ENCODE data around the gene SYCN. TPM values are rescaled to one million over a fixed set of nuclear protein-coding genes. Genes with fewer than 3 reads are reported as not detected.

SYCN gene
- total and polyA plus RNA-seq, 9 donors, result 1.2 to 2.4 TPM; not detected in 7

DNA sequence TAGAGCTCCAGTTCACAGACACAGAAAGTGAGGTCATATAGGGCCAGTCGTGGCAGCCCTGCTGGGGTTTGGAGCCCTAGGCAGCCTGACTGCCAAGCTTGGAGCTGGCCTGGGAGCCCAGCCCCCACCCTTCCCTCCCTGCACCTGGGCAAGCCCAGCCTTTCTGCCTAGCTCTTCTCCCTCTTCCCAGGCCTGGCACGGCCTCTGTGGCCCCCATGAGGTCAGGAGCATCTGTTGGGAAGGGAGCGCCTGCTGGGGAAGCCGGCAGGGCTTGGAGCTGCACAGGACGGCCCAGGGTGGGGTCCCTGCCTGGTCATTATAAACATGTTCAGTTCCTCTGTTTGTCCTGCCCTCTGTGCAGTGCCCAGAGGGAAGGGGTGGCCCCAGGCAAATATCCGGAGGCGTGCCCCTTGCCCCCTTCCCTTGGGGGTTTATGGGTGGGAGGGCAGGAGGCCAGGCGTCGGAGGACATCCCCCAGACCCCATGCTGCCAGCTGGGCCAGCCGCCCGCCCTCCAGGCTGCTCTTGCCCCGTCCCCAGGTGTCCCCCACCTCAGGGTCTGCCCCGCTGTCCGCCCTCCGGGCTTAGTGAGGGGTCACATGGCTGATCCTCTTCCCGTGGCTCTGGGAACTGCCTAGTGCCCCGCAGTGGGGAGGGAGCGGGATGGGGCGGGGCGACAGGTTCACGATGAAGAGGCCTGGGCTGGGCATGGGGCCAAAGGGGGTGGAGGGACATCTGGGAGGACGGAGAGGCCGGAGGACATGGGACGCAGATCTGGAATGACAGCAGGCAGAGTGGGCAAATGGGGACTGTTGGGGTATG lies 37.3 kb downstream of the SYCN start:
- H3K27me3 ChIP-seq, result no peaks in the 10 kb centered on the region
- peak; percentile 57 to 76 (median 69) for DNase-seq
- no peaks in the 10 kb centered on the region for H3K9me3 ChIP-seq
- H3K27ac ChIP-seq, result peak overlapping the region in 1 of 2 donors; percentile 38
- no peak overlapping the region for H3K4me3 ChIP-seq
- H3K4me1 ChIP-seq (ENCODE audit: insufficient read depth), result peaks cover 7% of the 10 kb centered on the region
- no peak for TF ChIP-seq POLR2A (IDR thresholded peaks at IDR 0.05)
- TF ChIP-seq, protein P1, sequence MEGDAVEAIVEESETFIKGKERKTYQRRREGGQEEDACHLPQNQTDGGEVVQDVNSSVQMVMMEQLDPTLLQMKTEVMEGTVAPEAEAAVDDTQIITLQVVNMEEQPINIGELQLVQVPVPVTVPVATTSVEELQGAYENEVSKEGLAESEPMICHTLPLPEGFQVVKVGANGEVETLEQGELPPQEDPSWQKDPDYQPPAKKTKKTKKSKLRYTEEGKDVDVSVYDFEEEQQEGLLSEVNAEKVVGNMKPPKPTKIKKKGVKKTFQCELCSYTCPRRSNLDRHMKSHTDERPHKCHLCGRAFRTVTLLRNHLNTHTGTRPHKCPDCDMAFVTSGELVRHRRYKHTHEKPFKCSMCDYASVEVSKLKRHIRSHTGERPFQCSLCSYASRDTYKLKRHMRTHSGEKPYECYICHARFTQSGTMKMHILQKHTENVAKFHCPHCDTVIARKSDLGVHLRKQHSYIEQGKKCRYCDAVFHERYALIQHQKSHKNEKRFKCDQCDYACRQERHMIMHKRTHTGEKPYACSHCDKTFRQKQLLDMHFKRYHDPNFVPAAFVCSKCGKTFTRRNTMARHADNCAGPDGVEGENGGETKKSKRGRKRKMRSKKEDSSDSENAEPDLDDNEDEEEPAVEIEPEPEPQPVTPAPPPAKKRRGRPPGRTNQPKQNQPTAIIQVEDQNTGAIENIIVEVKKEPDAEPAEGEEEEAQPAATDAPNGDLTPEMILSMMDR (IDR thresholded peaks at IDR 0.05), result no peak
- no peak for TF ChIP-seq EP300 (IDR thresholded peaks at IDR 0.05)
- H3K36me3 ChIP-seq, result no peaks in the 10 kb centered on the region
- intact Hi-C loops (cut with DNase I), result no loop called here
- WGBS, 3 donors, result 51 to 55% (median 52%) methylated on average over 24 of the region's 24 CpGs

DNA sequence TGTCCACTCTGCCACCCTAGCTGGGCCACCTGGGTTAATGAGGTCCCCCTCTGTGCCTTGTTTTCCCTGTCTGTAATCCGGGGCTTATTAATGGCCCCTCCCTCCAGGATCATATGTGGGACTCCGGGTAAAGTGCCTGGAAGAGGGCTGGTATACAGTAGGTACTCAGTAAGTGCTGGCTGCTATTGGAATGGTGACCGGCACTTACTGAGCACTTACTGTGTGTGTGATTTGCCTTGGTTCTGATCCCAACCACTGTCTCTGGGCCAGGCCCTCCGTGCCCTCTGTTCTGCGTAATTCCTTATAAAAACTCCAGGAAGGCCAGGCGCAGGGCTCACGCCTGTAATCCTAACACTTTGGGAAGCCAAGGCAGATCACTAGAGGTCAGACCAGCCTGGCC lies 38.2 kb downstream of the SYCN start:
- no peak for DNase-seq
- WGBS, 3 donors, result 94 to 98% (median 97%) methylated on average over 7 of the region's 7 CpGs
- Histone ChIP-seq H3K27ac (no peak overlapping the region), H3K4me3 (no peak overlapping the region), H3K4me1 (ENCODE audit: insufficient read depth) (peaks cover 13% of the 10 kb centered on the region), H3K27me3 (no peaks in the 10 kb centered on the region), H3K36me3 (no peaks in the 10 kb centered on the region), H3K9me3 (no peaks in the 10 kb centered on the region)
- intact Hi-C loops (cut with DNase I), result no loop called here
- no peak for TF ChIP-seq EP300 (IDR thresholded peaks at IDR 0.05)
- TF ChIP-seq POLR2A (IDR thresholded peaks at IDR 0.05), result no peak
- TF ChIP-seq, protein P1 (IDR thresholded peaks at IDR 0.05), result no peak

DNA sequence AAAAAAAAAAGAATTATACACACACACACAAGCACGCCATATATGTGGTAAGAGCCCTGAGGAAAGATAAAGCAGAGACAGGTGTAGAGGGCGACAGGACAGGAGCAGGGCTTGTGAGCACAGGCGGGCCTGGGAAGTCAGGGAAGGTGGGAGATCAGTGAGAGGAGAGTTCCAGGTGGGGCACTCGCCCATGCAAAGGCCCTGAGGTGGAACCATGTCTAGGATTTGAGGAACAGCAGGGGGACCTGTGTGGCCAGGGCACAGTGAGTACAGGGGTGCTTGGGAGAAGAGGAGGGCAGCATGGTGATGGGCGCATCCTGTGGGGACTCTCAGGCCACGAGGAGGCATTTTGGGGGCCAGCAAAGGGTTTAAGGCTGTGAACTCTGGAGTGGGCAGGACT lies 39.8 kb downstream of the SYCN start:
- Histone ChIP-seq H3K4me1 (ENCODE audit: insufficient read depth) (peaks cover 25% of the 10 kb centered on the region), H3K9me3 (no peaks in the 10 kb centered on the region), H3K27me3 (no peaks in the 10 kb centered on the region), H3K4me3 (no peak overlapping the region), H3K36me3 (no peaks in the 10 kb centered on the region), H3K27ac (no peak overlapping the region)
- no peak for DNase-seq
- TF ChIP-seq EP300 (IDR thresholded peaks at IDR 0.05) (no peak), POLR2A (IDR thresholded peaks at IDR 0.05) (no peak)
- TF ChIP-seq, protein P1 (IDR thresholded peaks at IDR 0.05), result no peak
- intact Hi-C loops (cut with DNase I), result no loop called here
- WGBS, 3 donors, result 94 to 95% (median 94%) methylated on average over 6 of the region's 6 CpGs

DNA sequence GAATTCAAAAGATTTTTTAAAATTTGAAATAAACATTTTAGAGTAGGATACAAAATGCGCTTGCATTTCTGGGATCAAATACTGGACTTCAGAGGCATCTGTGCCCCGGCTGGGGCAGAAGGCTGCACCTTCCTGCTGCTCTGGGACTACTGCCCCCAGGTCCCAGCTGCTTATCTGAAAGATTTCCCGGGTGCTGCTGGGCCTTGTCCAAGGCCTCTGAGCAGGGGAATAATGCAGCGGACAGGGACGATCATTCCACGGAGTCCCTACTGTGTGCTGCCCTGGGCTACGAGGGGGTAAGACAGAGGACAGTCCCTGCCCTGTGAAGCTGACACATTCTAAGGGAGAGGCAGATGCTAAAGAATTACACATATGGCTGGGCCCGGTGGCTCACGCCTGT lies 40.4 kb downstream of the SYCN start:
- WGBS, 3 donors, result 73 to 81% (median 79%) methylated on average over 9 of the region's 9 CpGs
- Histone ChIP-seq H3K27ac (no peak overlapping the region), H3K36me3 (no peaks in the 10 kb centered on the region), H3K4me3 (no peak overlapping the region), H3K27me3 (no peaks in the 10 kb centered on the region), H3K4me1 (ENCODE audit: insufficient read depth) (peaks cover 25% of the 10 kb centered on the region), H3K9me3 (no peaks in the 10 kb centered on the region)
- intact Hi-C loops (cut with DNase I), result no loop called here
- no peak for DNase-seq
- TF ChIP-seq EP300 (IDR thresholded peaks at IDR 0.05), result no peak
- TF ChIP-seq POLR2A (IDR thresholded peaks at IDR 0.05), result no peak
- TF ChIP-seq, protein P1 (IDR thresholded peaks at IDR 0.05), result no peak

Data from ovary (tissue), 9 donors.